Epithelial cell of prostate (primary cell): ENCODE measurements around the gene ADAMTS2.

Source experiments
- DNase-seq: peaks from one replicate; pipeline ENCODE4 v3.0.0-alpha.2; 2011; ENCODE audit warnings: low read depth, low spot score
- H3K27ac ChIP-seq: fragments of 450-650 bp; 2 replicates; pipeline ENCODE4 v1.5.1; 2017; ENCODE audit warnings: mild to moderate bottlenecking

The ADAMTS2 gene

GRCh38 chr5:179139111-179139935 lies 205.9 kb downstream of the ADAMTS2 start:
- H3K27ac ChIP-seq, result no peak overlapping the region
- no peak for DNase-seq

GRCh38 chr5:179138568-179138925 lies 206.7 kb downstream of the ADAMTS2 start:
- H3K27ac ChIP-seq, result no peak overlapping the region
- DNase-seq, result no peak

GRCh38 chr5:179137643-179138567 lies 207.4 kb downstream of the ADAMTS2 start:
- no peak overlapping the region for H3K27ac ChIP-seq
- DNase-seq, result no peak

- no peak overlapping the region for H3K27ac ChIP-seq
- DNase-seq, result no peak
These were observed 208.1 kb downstream of the ADAMTS2 start for GRCh38 chr5:179137016-179137642.

GRCh38 chr5:179135441-179136215 lies 209.6 kb downstream of the ADAMTS2 start:
- H3K27ac ChIP-seq, result no peak overlapping the region
- DNase-seq, result no peak

GRCh38 chr5:179135006-179135405 lies 210.3 kb downstream of the ADAMTS2 start:
- DNase-seq, result no peak
- no peak overlapping the region for H3K27ac ChIP-seq

GRCh38 chr5:179134511-179134910 lies 210.8 kb downstream of the ADAMTS2 start:
- no peak for DNase-seq
- H3K27ac ChIP-seq, result no peak overlapping the region

- no peak for DNase-seq
- no peak overlapping the region for H3K27ac ChIP-seq
These were observed 212.5 kb downstream of the ADAMTS2 start for GRCh38 chr5:179132586-179133355.

GRCh38 chr5:179131886-179132585 lies 213.2 kb downstream of the ADAMTS2 start:
- no peak for DNase-seq
- no peak overlapping the region for H3K27ac ChIP-seq

GRCh38 chr5:179131321-179131835 lies 213.9 kb downstream of the ADAMTS2 start:
- no peak for DNase-seq
- H3K27ac ChIP-seq, result no peak overlapping the region

- H3K27ac ChIP-seq, result no peak overlapping the region
- DNase-seq, result no peak
These were observed 215.1 kb downstream of the ADAMTS2 start for GRCh38 chr5:179130101-179130681.

GRCh38 chr5:179129607-179130071 lies 215.6 kb downstream of the ADAMTS2 start:
- no peak overlapping the region for H3K27ac ChIP-seq
- no peak for DNase-seq

- DNase-seq, result no peak
- H3K27ac ChIP-seq, result no peak overlapping the region
These were observed 216.3 kb downstream of the ADAMTS2 start for GRCh38 chr5:179128976-179129375.

- no peak for DNase-seq
- H3K27ac ChIP-seq, result no peak overlapping the region
These were observed 217.3 kb downstream of the ADAMTS2 start for GRCh38 chr5:179128041-179128365.

GRCh38 chr5:179127136-179128040 lies 217.9 kb downstream of the ADAMTS2 start:
- H3K27ac ChIP-seq, result no peak overlapping the region
- DNase-seq, result no peak

- no peak for DNase-seq
These were observed 218.7 kb downstream of the ADAMTS2 start for GRCh38 chr5:179126506-179126991.

More at GRCh38 chr5:179126506-179126991, 218.7 kb downstream of the ADAMTS2 start:
- no peak overlapping the region for H3K27ac ChIP-seq
